Smooth muscle cell (in vitro differentiated cells): ENCODE results near the gene UGCG. TPM values are rescaled to one million over a fixed set of nuclear protein-coding genes. Genes with fewer than 3 reads are reported as not detected.

ENCODE experiments used
- microRNA-seq: library from miRNA; unstranded; fragments of <30 nt; microRNA quantifications from one replicate; pipeline ENCODE4, GENCODE V29; 2016; ENCODE audit warnings: borderline number of aligned reads
- polyA plus RNA-seq: library from polyadenylated mRNA; unstranded; fragments of >200 nt; fragmentation: Nextera tagmentation; extraction: Ambion mirVana; gene quantifications from 2 replicates; pipeline ENCODE4 v1.2.1, GENCODE V29; 2016
- small RNA-seq: library from RNA; depleted of rRNA; stranded (forward); fragments of <200 nt; gene quantifications from one replicate; pipeline ENCODE3, GENCODE V24; 2014
- total RNA-seq: library from RNA; depleted of rRNA; stranded (reverse); fragments of >200 nt; gene quantifications from 2 replicates; pipeline ENCODE4 v1.2.3, GENCODE V29; 2014

Gene UGCG
- total and polyA plus RNA-seq, 2 experiments from 2014 or later, result 21.3 to 34.0 TPM

Small RNA genes within 50 kb of the gene (microRNA-seq; reads per million reads assigned to microRNA genes)
- not detected for gene MIR4668

Small RNA genes within 50 kb of the gene (small RNA-seq; reads per million reads assigned to genes)
- gene MIR4668, result not detected

Other genes starting within 250 kb of the UGCG start
- 102 and 104 TPM in 2 replicates for gene GNG10, start 235.2 kb upstream of the UGCG start, total RNA-seq
- 43.8 and 47.9 TPM in 2 replicates for gene GNG10, start 235.2 kb upstream of the UGCG start, polyA plus RNA-seq
- gene SHOC1, start 101.9 kb upstream of the UGCG start, total RNA-seq, result not detected in 2 replicates
- gene SHOC1, start 101.9 kb upstream of the UGCG start, polyA plus RNA-seq, result 0.31 TPM in 1 of 2 replicates, not detected in the other